Vagina (tissue), 2 donors: ENCODE results near the gene TAF15.

ENCODE experiments used
- POLR2A ChIP-seq, 2 donors: fragments of 450-650 bp; IDR thresholded peaks; one replicate each; pipeline ENCODE4 v1.6.1; 2017; ENCODE audit warnings: antibody characterized with exemption in 2 of 2, mild to moderate bottlenecking in 2 of 2, moderate library complexity in 2 of 2
- POLR2AphosphoS5 ChIP-seq, 2 donors: sonication (generic); formaldehyde crosslinking; IDR thresholded peaks; one replicate each; pipeline ENCODE4 v1.9.0; 2017; ENCODE audit warnings: antibody characterized with exemption in 2 of 2, mild to moderate bottlenecking in 2 of 2, low read depth in 1 of 2; ENCODE audit not compliant: insufficient read depth in 1 of 2
- TF ChIP-seq, protein P1 (sequence below), 3 experiments: fragments of 450-650 bp in 2 of 3; fragments of 200-600 bp in 1 of 3; sonication (generic) in 1 of 3; IDR thresholded peaks; one replicate each; pipeline ENCODE4 v1.5.1; 2017 to 2019; ENCODE audit warnings: antibody characterized with exemption in 3 of 3, mild to moderate bottlenecking in 2 of 3, moderate library complexity in 2 of 3

DNA sequence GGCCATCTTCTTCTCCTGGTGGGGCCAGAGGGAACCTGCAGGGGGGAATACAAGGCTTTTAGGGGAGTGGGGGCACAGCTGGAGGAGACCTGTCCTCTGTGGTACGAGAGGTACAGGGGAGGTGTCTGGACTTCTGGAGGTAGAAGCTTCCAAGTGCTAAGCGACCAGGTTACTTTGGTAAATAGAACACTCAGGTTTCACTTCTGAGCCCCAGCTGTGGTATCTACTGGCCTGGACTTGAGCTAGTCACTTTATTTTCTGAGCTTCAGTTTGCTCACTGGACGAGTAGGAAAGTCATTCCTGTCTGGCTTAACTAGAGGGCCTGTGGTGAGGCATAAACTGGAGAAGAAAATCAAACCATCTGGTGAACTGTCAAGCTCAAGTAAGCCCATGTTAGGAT, 59.5 kb downstream of the TAF15 start, which contains the start of gene HEATR9:
- TF ChIP-seq POLR2A (IDR thresholded peaks at IDR 0.05) (no peak), POLR2AphosphoS5 (IDR thresholded peaks at IDR 0.05; ENCODE audit: insufficient read depth in 1 of 2, low read depth in 1 of 2) (no peak)
- TF ChIP-seq, protein P1, sequence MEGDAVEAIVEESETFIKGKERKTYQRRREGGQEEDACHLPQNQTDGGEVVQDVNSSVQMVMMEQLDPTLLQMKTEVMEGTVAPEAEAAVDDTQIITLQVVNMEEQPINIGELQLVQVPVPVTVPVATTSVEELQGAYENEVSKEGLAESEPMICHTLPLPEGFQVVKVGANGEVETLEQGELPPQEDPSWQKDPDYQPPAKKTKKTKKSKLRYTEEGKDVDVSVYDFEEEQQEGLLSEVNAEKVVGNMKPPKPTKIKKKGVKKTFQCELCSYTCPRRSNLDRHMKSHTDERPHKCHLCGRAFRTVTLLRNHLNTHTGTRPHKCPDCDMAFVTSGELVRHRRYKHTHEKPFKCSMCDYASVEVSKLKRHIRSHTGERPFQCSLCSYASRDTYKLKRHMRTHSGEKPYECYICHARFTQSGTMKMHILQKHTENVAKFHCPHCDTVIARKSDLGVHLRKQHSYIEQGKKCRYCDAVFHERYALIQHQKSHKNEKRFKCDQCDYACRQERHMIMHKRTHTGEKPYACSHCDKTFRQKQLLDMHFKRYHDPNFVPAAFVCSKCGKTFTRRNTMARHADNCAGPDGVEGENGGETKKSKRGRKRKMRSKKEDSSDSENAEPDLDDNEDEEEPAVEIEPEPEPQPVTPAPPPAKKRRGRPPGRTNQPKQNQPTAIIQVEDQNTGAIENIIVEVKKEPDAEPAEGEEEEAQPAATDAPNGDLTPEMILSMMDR (IDR thresholded peaks at IDR 0.05) = no peak
